K562 (cell line): Measurements from ENCODE around the gene ACER3. TPM values are rescaled to one million over a fixed set of nuclear protein-coding genes. Genes with fewer than 3 reads are reported as not detected.

Experiments
- ASH1L ChIP-seq: fragments of 450-650 bp; IDR thresholded peaks from 2 replicates; pipeline ENCODE4 v1.6.1; 2018; ENCODE audit warnings: borderline replicate concordance, mild to moderate bottlenecking, low read depth; ENCODE audit not compliant: partially characterized antibody
- CLOCK ChIP-seq: fragments of 250-450 bp; sonication (Bioruptor Pico); IDR thresholded peaks from 2 replicates; pipeline ENCODE4 v1.4.0; 2020; ENCODE audit warnings: mild to moderate bottlenecking, moderate library complexity, borderline replicate concordance
- ERF ChIP-seq: fragments of 450-650 bp; formaldehyde crosslinking; IDR thresholded peaks from 2 replicates; pipeline ENCODE4 v1.4.0; 2020; ENCODE audit warnings: mild to moderate bottlenecking, mixed read lengths
- EZH2 ChIP-seq: IDR thresholded peaks from 2 replicates; pipeline ENCODE4 v1.6.1; 2012; ENCODE audit warnings: low read depth, mild to moderate bottlenecking, inconsistent platforms, low read length, borderline replicate concordance
- NFRKB ChIP-seq: fragments of 450-650 bp; IDR thresholded peaks from 2 replicates; pipeline ENCODE4 v1.6.1; 2016; ENCODE audit warnings: low read depth
- NR3C1 ChIP-seq: sonication (generic); formaldehyde crosslinking; IDR thresholded peaks from 2 replicates; pipeline ENCODE4 v1.8.1; 2022; ENCODE audit warnings: missing genetic modification reagents
- POLR2AphosphoS2 ChIP-seq: IDR thresholded peaks from 2 replicates; pipeline ENCODE4 v1.6.1; 2012; ENCODE audit warnings: low read length, improper control_type of control experiment
- REST ChIP-seq, 2 experiments: fragments of 450-650 bp; formaldehyde crosslinking in 1 of 2; IDR thresholded peaks; 2 replicates each; pipeline versions ENCODE4 v1.4.0 to v1.6.1; 2014 to 2020; ENCODE audit warnings: mild to moderate bottlenecking in 2 of 2, borderline replicate concordance in 1 of 2, low read depth in 1 of 2
- SREBF1 ChIP-seq: fragments of 150-350 bp; IDR thresholded peaks from 2 replicates; pipeline ENCODE4 v1.6.1; 2014; ENCODE audit warnings: antibody characterized with exemption, low read depth, low read length, borderline replicate concordance
- USF2 ChIP-seq: sonication (generic); formaldehyde crosslinking; IDR thresholded peaks from 2 replicates; pipeline ENCODE4 v1.5.0; 2020; ENCODE audit warnings: missing genetic modification reagents
- ZBTB34 ChIP-seq: fragments of 250-450 bp; sonication (Bioruptor Pico); IDR thresholded peaks from 2 replicates; pipeline ENCODE4 v1.8.0; 2021; ENCODE audit warnings: mild to moderate bottlenecking, moderate library complexity
- ZBTB7A ChIP-seq: IDR thresholded peaks from 2 replicates; pipeline ENCODE4 v1.6.1; 2011; ENCODE audit warnings: low read depth, mild to moderate bottlenecking, low read length, moderate library complexity, borderline replicate concordance; ENCODE audit not compliant: control insufficient read depth
- ZNF165 ChIP-seq: fragments of 250-450 bp; sonication (Bioruptor Pico); IDR thresholded peaks from 2 replicates; pipeline ENCODE4 v1.4.0; 2020; ENCODE audit warnings: borderline replicate concordance
- ZNF184 ChIP-seq: sonication (generic); formaldehyde crosslinking; IDR thresholded peaks from 2 replicates; pipeline ENCODE4 v1.5.0; 2020; ENCODE audit warnings: missing genetic modification reagents
- polyA plus RNA-seq, 8 experiments: library from polyadenylated mRNA; depleted of rRNA in 4 of 8; stranded (reverse) in 5 of 8; unstranded in 3 of 8; fragments of >200 nt; fragmentation: Nextera tagmentation in 2 of 8; fragmentation: Illumina TruSeq in 1 of 8; extraction: Ambion mirVana in 2 of 8; extraction: Trizol in 1 of 8; gene quantifications; 2 replicates each; pipeline versions ENCODE4 v1.2.1 to v1.2.3, GENCODE V29; 2011 to 2014; ENCODE audit warnings: inconsistent platforms in 1 of 8, missing spikeins in 1 of 8
- total RNA-seq, 7 experiments: library from RNA; depleted of rRNA in 6 of 7; stranded (reverse); fragments of >200 nt in 6 of 7; fragmentation: Illumina TruSeq in 2 of 7; extraction: Trizol in 2 of 7; gene quantifications; 2 replicates each; pipeline versions ENCODE4 v1.2.1 to v1.2.3, GENCODE V29; 2011 to 2021; ENCODE audit warnings: low replicate concordance in 1 of 7

The ACER3 gene
- total and polyA plus RNA-seq, 9 of the 15 experiments (the other 6 are each of a cell fraction or from before 2014, with no cell fraction given) = 2.0 to 23.8 (median 9.5) TPM

GRCh38 chr11:77030834-77031414 lies 170.2 kb downstream of the ACER3 start (continued):
- TF ChIP-seq REST (IDR thresholded peaks at IDR 0.05; ENCODE audit: borderline replicate concordance) (0 out of 2 replicates have a peak, but pooled peaks have one; percentile 15), REST (CRISPR knock-in tag; IDR thresholded peaks at IDR 0.05; ENCODE audit: low read depth) (no peak), ZBTB34 (CRISPR knock-in tag) (no peak), POLR2AphosphoS2 (no peak), NR3C1 (CRISPR knock-in tag) (no peak), SREBF1 (0 out of 2 replicates have a peak, but pooled peaks have one; percentile 23), ASH1L (no peak), ZBTB7A (peak; percentile 54; the same call in 1 of the 2 replicates), NFRKB (no peak), EZH2 (no peak), ERF (CRISPR knock-in tag) (no peak), ZNF184 (no peak), ZNF165 (CRISPR knock-in tag) (no peak), USF2 (CRISPR knock-in tag) (no peak), CLOCK (CRISPR knock-in tag) (no peak)
